Measurements from ENCODE around the gene STK38.

The STK38 gene

GRCh38 chr6:36445621-36446020 lies 101.7 kb downstream of the STK38 start:
- no peak for ATAC-seq

DNA sequence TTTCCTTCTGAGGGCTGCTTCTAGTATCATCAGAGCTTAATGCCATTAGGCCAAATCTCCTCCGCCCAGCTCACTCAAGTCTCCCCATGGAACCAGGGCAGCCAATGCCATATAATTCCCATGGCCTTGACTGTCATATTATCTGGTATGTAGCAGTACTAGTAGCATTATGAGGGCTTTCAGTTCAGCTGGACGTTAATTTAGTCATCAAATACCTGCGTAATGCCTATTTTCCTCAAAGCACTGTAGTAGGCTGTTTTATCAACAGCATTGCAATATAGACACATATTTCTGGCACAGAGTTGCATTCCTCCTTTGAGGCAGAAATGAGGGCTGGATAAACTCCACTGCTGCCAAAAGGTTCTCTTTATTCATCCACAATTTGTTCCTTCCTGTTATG lies 102.8 kb downstream of the STK38 start:
- ATAC-seq, result peak; percentile 6; the same call in 2 of the 3 replicates
- no peak for TF ChIP-seq GLIS3 (CRISPR knock-in tag; IDR thresholded peaks at IDR 0.05)
- TF ChIP-seq TSHZ2 (CRISPR knock-in tag; IDR thresholded peaks at IDR 0.05), result no peak
- TF ChIP-seq ISL1 (CRISPR knock-in tag; IDR thresholded peaks at IDR 0.05), result peak; percentile 33
- TF ChIP-seq TOX (CRISPR knock-in tag; IDR thresholded peaks at IDR 0.05; ENCODE audit: borderline replicate concordance), result no peak
- no peak for TF ChIP-seq CSRNP3 (CRISPR knock-in tag; IDR thresholded peaks at IDR 0.05)

More at GRCh38 chr6:36445621-36446020, 101.7 kb downstream of the STK38 start:
- TF ChIP-seq ZNF565 (CRISPR knock-in tag; conservative IDR thresholded peaks at IDR 0.05; ENCODE audit: low read depth) (no peak), CSRNP3 (CRISPR knock-in tag; IDR thresholded peaks at IDR 0.05) (no peak), ZNF8 (CRISPR knock-in tag; IDR thresholded peaks at IDR 0.05) (no peak), ZFP3 (CRISPR knock-in tag; IDR thresholded peaks at IDR 0.05) (no peak), OSR1 (CRISPR knock-in tag; IDR thresholded peaks at IDR 0.05) (no peak), ISL1 (CRISPR knock-in tag; IDR thresholded peaks at IDR 0.05) (peak; percentile 81)
